HL-60 (cell line): ENCODE data around the gene TMPRSS4.

Experiments
- CTCF ChIP-seq: IDR thresholded peaks from one replicate; pipeline ENCODE4 v1.5.1; 2011; ENCODE audit warnings: low read length, control low read depth, inconsistent platforms; ENCODE audit not compliant: insufficient read depth
- POLR2AphosphoS5 ChIP-seq: IDR thresholded peaks from 2 replicates; pipeline ENCODE4 v1.6.1; 2012; ENCODE audit warnings: low read depth
- TF ChIP-seq, protein P1 (sequence below): IDR thresholded peaks from 2 replicates; pipeline ENCODE4 v1.6.1; 2012; ENCODE audit warnings: low read depth; ENCODE audit not compliant: insufficient replicate concordance

GRCh38 chr11:118073554-118073953 lies 3.3 kb upstream of the TMPRSS4 start:
- TF ChIP-seq, protein P1, sequence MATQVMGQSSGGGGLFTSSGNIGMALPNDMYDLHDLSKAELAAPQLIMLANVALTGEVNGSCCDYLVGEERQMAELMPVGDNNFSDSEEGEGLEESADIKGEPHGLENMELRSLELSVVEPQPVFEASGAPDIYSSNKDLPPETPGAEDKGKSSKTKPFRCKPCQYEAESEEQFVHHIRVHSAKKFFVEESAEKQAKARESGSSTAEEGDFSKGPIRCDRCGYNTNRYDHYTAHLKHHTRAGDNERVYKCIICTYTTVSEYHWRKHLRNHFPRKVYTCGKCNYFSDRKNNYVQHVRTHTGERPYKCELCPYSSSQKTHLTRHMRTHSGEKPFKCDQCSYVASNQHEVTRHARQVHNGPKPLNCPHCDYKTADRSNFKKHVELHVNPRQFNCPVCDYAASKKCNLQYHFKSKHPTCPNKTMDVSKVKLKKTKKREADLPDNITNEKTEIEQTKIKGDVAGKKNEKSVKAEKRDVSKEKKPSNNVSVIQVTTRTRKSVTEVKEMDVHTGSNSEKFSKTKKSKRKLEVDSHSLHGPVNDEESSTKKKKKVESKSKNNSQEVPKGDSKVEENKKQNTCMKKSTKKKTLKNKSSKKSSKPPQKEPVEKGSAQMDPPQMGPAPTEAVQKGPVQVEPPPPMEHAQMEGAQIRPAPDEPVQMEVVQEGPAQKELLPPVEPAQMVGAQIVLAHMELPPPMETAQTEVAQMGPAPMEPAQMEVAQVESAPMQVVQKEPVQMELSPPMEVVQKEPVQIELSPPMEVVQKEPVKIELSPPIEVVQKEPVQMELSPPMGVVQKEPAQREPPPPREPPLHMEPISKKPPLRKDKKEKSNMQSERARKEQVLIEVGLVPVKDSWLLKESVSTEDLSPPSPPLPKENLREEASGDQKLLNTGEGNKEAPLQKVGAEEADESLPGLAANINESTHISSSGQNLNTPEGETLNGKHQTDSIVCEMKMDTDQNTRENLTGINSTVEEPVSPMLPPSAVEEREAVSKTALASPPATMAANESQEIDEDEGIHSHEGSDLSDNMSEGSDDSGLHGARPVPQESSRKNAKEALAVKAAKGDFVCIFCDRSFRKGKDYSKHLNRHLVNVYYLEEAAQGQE = no peak
- TF ChIP-seq POLR2AphosphoS5 = no peak
- no peak for TF ChIP-seq CTCF
